ENCODE measurements around the gene SMAD3. TPM values are rescaled to one million over a fixed set of nuclear protein-coding genes. Genes with fewer than 3 reads are reported as not detected.
"Not testable (repeated sequence)": the region's sequence is repeated elsewhere in the genome, so short reads cannot be mapped to it uniquely, and the experiment has no call there.

The SMAD3 gene
- total and polyA plus RNA-seq, 2 donors = 28.3 to 31.2 TPM

DNA sequence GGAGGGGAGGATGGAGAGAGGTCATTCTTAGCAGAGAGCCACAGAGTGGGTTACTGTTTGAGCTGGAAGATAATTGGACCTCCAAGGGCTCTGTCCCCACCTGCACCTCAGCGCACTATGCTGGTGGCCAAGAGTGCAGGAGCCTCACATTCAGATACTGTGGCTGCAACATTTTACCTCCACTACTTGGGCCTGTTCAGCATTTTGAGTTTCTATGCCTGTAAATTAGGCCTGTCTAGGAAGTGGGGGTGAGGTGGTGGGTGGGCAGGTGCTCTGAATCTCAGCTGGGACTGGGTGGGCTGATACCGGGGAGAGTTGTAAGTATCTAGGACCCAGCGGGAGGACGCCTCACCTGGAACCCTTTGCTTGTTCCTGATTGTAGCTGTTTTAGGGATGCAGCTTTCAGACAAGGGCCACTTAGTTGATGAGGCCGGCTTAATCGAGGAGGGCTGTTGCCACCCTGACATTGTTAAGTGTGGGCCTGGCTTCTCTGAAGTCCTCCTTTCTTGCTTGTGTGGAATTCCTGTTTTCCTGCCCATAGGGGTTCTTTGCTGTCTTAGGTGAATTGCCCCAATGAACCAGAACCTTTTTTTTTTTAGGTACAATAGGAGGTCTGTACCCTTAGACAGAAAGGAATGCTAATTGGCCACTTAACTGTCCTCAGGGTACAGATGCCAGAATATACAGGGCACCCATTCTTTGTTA, 83.8 kb downstream of the SMAD3 start:
- Histone ChIP-seq H3K27ac (ENCODE audit: low read depth) (peak overlapping the region; percentile 68), H3K36me3 (ENCODE audit: insufficient read depth) (no peaks in the 10 kb centered on the region), H3K4me1 (ENCODE audit: insufficient read depth) (peaks cover 7% of the 10 kb centered on the region), H3K4me3 (ENCODE audit: low read depth, low read length) (no peak overlapping the region)
- whole genome bisulfite sequencing = 86% methylated on average over 6 of the region's 6 CpGs
- no peak for DNase-seq (ENCODE audit: extremely low spot score)

DNA sequence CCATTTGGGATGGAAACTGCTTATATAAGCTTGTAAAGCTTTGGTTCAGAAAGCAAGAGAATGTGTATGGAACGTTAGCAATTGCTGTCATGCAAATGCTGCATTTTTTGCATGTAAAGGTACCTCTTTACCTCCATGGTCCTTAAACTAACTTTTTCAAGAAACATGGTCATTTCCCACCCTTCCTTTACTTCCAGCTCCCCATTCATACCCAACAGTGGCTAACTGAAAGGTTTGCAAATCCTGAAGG, 84.3 kb downstream of the SMAD3 start:
- H3K4me1 ChIP-seq (ENCODE audit: insufficient read depth) = peaks cover 7% of the 10 kb centered on the region
- no peak overlapping the region for H3K4me3 ChIP-seq (ENCODE audit: low read depth, low read length)
- no peaks in the 10 kb centered on the region for H3K36me3 ChIP-seq (ENCODE audit: insufficient read depth)
- 43% methylated on average over 1 of the region's 1 CpG for WGBS
- no peak for DNase-seq (ENCODE audit: extremely low spot score)
- peak overlapping the region; percentile 68 for H3K27ac ChIP-seq (ENCODE audit: low read depth)

DNA sequence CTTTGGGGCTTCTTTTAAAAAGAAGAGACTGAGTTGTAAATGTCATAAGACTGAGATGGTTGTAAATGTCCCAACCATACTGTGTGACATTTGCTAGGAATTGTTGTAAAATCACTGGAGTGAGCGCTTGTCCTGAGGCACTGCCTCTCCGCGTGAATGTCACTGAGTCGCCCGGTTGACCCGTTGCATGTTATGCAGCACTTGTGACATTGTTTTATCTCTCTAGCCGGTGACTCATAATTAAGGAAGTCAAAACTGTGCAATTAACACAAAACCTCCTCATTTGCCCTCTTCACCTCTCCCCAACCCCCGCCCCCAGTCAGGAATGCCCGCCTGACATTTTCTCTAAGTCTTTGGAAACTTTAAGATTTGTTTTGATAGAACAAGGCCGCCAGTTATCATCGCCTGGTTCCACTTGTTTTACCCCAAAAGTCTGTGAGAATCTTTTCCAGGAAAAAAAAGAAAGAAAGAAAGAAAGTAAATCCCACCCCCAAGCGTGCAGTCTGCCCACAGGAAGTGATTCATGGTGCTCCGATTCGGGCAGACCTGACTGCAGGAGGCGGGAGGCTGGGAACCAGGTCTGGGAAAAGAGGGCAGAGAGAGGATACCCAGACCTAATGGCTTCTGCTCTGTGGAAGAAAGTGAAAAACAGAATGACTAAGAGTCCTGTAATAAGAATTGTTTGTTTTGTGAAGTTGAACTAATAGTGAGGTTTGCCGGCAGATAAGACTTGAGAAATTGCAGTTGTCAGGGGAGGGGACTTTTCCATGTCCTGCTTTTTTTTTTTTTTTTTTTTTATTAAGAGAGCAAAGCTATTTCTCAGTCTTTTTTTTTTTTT, 84.8 kb downstream of the SMAD3 start:
- H3K27ac ChIP-seq (ENCODE audit: low read depth) = peak overlapping the region; percentile 68
- no peak for DNase-seq (ENCODE audit: extremely low spot score)
- WGBS = 28% methylated on average over 16 of the region's 16 CpGs
- no peaks in the 10 kb centered on the region for H3K36me3 ChIP-seq (ENCODE audit: insufficient read depth)
- H3K4me3 ChIP-seq (ENCODE audit: low read depth, low read length) = no peak overlapping the region
- H3K4me1 ChIP-seq (ENCODE audit: insufficient read depth) = peaks cover 7% of the 10 kb centered on the region

DNA sequence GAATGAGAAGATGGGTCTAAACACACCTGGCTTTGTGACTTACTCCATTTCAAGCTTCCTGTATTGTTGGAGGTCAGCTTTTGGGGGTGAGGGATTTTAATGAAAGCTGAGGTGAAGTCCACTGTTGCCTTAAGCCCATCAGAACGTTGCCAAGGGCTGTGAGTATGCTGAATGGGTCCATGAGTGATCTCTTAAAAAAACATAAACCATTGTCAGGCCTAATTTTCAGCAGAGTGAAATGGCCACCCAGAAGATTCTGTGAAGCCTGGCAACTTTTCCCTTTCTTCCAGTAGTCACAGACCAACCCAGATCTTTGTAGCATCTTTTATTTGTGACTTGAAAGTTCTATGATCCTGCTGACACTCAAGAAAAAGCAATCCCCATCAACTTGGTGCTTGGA, 87.0 kb downstream of the SMAD3 start:
- Histone ChIP-seq H3K4me1 (ENCODE audit: insufficient read depth) (peaks cover 5% of the 10 kb centered on the region), H3K27ac (ENCODE audit: low read depth) (no peak overlapping the region)

DNA sequence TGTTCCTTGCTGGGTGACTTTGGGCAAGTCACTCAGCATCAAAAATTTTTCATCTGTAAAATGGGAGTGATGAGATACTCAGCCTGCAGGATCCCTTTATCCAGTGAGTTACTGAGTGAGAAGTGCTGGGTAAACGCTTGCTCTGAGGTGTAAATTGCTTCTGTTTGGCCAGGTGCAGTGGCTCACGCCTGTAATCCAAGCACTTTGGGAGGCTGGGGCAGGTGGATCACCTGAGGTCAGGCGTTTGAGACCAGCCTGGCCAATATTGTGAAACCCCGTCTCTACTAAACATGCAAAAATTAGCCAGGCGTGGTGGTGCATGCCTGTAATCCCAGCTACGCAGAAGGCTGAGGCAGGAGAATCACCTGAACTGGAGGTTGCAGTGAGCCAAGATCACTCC, 87.6 kb downstream of the SMAD3 start:
- not testable (repeated sequence) for H3K27ac ChIP-seq (ENCODE audit: low read depth); H3K4me3 ChIP-seq (ENCODE audit: low read depth, low read length); DNase-seq (ENCODE audit: extremely low spot score); H3K4me1 ChIP-seq (ENCODE audit: insufficient read depth); H3K36me3 ChIP-seq (ENCODE audit: insufficient read depth)
- 92% methylated on average over 6 of the region's 6 CpGs for WGBS

More for the DNA sequence above, 87.0 kb downstream of the SMAD3 start:
- no peak for DNase-seq (ENCODE audit: extremely low spot score)
- no peaks in the 10 kb centered on the region for H3K36me3 ChIP-seq (ENCODE audit: insufficient read depth)
- 62% methylated on average over 1 of the region's 1 CpG for WGBS
- no peak overlapping the region for H3K4me3 ChIP-seq (ENCODE audit: low read depth, low read length)

DNA sequence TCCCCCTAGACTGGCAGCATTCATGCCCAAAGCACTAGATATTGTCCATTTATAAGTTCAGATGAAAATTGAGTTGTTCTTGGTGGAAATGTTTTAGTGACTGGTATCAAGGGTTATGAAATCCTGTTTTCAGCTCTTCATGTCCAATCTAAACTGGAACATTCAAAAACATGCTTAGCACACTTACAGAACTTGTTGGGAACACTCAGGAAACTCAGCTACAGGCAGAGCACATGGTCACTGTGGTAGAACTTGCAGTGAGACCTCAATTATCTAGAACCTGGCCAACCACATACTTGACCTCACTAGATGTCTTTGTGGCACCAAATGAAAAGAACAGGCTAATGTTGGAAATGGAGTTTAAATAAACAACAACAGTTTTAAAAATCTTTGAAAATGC, 88.8 kb downstream of the SMAD3 start:
- no peak overlapping the region for H3K27ac ChIP-seq (ENCODE audit: low read depth)
- no peak overlapping the region for H3K4me3 ChIP-seq (ENCODE audit: low read depth, low read length)
- no peaks in the 10 kb centered on the region for H3K36me3 ChIP-seq (ENCODE audit: insufficient read depth)
- DNase-seq (ENCODE audit: extremely low spot score) = no peak
- H3K4me1 ChIP-seq (ENCODE audit: insufficient read depth) = peaks cover 7% of the 10 kb centered on the region

DNA sequence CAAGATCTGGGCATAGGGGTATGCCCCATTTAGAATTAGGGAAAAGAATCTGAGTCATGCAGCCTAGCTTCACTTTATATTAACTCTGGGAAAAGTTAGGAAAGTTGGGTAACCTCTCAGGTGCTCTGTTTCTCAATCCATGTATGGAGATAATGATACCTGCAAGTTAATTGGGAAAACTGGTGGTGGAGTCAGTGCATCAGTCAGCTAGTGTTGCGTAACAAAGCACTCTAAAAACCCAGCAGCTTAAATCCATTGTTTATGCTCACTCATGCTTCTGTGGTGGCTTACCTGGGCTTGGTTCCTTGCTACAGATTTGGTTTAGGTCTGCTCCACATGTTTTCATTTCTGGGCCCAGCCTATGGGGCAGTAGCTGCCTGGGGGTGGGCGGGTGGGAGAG, 91.0 kb downstream of the SMAD3 start:
- no peak overlapping the region for H3K4me3 ChIP-seq (ENCODE audit: low read depth, low read length)
- H3K27ac ChIP-seq (ENCODE audit: low read depth) = no peak overlapping the region
- WGBS = 99% methylated on average over 2 of the region's 2 CpGs
- no peaks in the 10 kb centered on the region for H3K36me3 ChIP-seq (ENCODE audit: insufficient read depth)
- DNase-seq (ENCODE audit: extremely low spot score) = no peak
- peaks cover 2% of the 10 kb centered on the region for H3K4me1 ChIP-seq (ENCODE audit: insufficient read depth)

DNA sequence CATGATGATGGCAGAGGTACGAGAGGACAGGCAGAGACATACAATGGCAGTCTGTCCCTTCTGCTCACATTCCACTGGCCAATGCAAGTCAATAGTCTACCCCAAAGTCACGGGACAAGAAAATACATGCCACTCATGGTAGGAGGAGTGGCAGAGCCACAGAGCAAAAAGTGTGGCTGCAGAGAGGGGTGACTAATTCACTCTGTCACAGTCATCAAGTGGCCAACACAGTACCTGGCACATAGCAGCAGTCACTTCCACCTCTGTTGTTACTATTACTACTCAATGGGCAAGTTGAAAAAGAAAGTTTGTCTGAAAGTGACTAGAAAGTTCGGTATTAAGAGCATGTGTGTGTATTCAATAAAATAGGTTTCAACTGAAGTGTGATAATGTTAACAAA, 91.4 kb downstream of the SMAD3 start:
- H3K27ac ChIP-seq (ENCODE audit: low read depth) = no peak overlapping the region
- H3K36me3 ChIP-seq (ENCODE audit: insufficient read depth) = no peaks in the 10 kb centered on the region
- WGBS = 94% methylated on average over 3 of the region's 3 CpGs
- DNase-seq (ENCODE audit: extremely low spot score) = no peak
- no peak overlapping the region for H3K4me3 ChIP-seq (ENCODE audit: low read depth, low read length)
- peaks cover 2% of the 10 kb centered on the region for H3K4me1 ChIP-seq (ENCODE audit: insufficient read depth)

DNA sequence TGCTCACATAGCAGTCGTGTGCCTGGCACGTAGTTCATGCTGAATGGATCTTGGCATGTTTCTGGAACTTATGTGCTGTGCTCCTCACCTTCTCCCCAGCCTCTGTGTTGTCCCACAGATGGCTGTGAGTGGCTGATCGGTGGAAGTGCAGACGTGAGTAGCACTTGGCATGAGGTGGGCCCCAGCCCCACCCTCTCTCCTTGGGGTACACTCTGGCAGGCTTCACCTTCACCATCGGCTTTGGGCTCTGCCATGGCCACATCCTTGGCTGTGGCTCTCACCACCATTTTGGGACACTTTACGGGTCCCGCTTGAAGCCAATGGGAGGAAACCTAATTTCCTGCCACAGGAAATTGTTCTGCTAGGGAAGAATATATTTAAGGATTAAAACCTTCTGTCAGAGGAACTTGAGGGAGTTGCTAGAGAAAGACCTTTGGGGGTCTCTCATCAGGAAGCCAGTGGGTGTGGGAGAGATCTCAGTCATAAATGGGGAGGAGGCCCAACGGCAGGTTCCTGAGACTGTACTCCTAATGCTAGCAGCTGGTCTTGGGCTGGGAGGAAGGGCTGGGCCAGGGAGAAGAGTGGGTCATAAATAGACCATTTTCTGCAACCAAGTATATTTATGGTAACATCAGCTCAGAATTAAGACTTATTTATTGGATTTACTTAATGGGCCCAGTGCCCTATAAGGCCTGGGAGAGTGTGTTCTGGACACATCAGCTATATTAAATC, 92.3 kb downstream of the SMAD3 start:
- Histone ChIP-seq H3K36me3 (ENCODE audit: insufficient read depth) (no peaks in the 10 kb centered on the region), H3K4me3 (ENCODE audit: low read depth, low read length) (no peak overlapping the region), H3K4me1 (ENCODE audit: insufficient read depth) (peaks cover 2% of the 10 kb centered on the region), H3K27ac (ENCODE audit: low read depth) (no peak overlapping the region)
- 80% methylated on average over 8 of the region's 8 CpGs for WGBS
- no peak for DNase-seq (ENCODE audit: extremely low spot score)

DNA sequence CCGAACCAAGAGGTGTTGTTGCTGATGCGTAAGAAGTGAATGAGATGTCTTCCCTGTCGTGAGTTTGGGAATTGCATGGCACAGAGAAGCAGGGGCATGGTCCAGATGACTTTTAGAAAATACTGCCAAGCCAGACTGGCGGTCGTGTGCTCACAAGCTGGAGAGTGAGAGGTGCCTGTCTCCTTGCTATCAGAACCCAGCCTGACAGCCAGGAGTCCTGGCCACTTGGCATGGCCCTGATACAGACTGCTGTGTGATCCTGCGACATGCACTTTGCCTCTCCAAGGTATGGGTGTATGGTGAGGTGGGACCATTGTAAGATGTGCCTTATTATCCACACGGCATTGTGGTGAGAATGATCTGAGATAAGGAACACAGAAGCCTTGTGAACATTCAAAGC, 93.0 kb downstream of the SMAD3 start:
- peaks cover 2% of the 10 kb centered on the region for H3K4me1 ChIP-seq (ENCODE audit: insufficient read depth)
- DNase-seq (ENCODE audit: extremely low spot score) = no peak

DNA sequence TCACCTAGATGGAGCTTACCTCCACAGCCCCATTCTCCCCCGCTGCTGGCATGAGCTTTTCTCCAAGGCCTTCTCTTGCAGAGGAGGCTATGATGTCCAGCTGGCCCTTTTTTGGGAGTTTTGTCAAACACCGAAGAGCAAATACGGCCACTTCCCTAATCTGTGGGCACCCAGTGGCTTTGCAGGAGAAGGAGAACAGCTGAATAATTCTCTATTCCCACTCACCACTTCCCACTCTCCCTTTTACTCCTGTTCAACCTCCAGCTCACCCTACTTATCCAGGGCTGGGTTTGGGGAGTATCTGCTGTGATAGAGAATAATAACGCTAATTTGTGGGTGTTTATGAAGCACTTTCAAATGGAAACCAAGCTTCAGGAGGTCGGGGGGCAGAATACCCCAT, 96.0 kb downstream of the SMAD3 start:
- H3K4me1 ChIP-seq (ENCODE audit: insufficient read depth) = peaks cover 2% of the 10 kb centered on the region
- no peak overlapping the region for H3K4me3 ChIP-seq (ENCODE audit: low read depth, low read length)
- H3K27ac ChIP-seq (ENCODE audit: low read depth) = no peak overlapping the region
- no peak for DNase-seq (ENCODE audit: extremely low spot score)
- WGBS = 94% methylated on average over 5 of the region's 5 CpGs
- no peaks in the 10 kb centered on the region for H3K36me3 ChIP-seq (ENCODE audit: insufficient read depth)

More for the DNA sequence above, 93.0 kb downstream of the SMAD3 start:
- 73% methylated on average over 7 of the region's 7 CpGs for WGBS
- no peak overlapping the region for H3K27ac ChIP-seq (ENCODE audit: low read depth)
- H3K36me3 ChIP-seq (ENCODE audit: insufficient read depth) = no peaks in the 10 kb centered on the region
- H3K4me3 ChIP-seq (ENCODE audit: low read depth, low read length) = no peak overlapping the region

DNA sequence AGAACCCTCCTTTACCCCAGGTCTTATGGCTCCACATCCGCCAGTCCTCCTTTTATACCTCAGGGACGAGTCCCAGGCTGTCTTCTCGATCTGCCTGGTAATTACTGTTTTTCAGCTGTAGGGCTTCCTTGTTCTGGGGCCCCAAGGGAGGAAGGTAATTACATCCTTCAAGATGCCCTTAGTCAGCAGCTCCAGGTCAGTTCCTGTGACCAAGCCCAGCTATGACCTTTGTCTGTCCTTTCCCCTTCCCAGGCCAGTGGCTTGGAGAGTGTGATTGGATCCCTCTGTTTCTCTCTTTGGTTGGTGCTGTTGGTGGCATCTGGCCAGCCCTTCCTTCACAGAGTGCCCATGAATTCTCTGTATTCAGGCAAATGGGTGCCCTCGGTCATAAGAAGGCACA, 96.5 kb downstream of the SMAD3 start:
- no peak for DNase-seq (ENCODE audit: extremely low spot score)
- H3K4me3 ChIP-seq (ENCODE audit: low read depth, low read length) = no peak overlapping the region
- WGBS = 85% methylated on average over 4 of the region's 4 CpGs
- peaks cover 2% of the 10 kb centered on the region for H3K4me1 ChIP-seq (ENCODE audit: insufficient read depth)
- H3K27ac ChIP-seq (ENCODE audit: low read depth) = no peak overlapping the region
- no peaks in the 10 kb centered on the region for H3K36me3 ChIP-seq (ENCODE audit: insufficient read depth)

DNA sequence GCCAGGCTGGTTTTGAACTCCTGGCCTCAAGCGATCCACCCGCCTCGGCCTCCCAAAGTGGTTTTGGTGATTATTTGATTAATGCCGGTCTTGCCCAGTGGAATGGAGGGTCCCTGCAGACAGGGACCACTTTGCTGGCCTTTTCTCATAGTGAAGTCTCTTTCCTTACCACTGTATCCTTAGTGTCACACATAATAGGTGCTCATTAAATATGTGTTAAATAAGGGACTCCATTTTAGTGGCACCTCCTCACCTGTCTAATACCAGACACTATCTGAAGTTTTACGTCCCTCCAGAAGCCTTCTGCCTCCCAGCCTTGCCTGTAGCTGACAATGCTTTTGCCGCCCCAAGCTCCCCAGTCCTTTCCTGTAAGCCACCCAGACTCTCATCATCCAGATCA, 97.8 kb downstream of the SMAD3 start:
- no peak for DNase-seq (ENCODE audit: extremely low spot score)
- Histone ChIP-seq H3K36me3 (ENCODE audit: insufficient read depth) (no peaks in the 10 kb centered on the region), H3K4me1 (ENCODE audit: insufficient read depth) (no peaks in the 10 kb centered on the region), H3K4me3 (ENCODE audit: low read depth, low read length) (no peak overlapping the region), H3K27ac (ENCODE audit: low read depth) (no peak overlapping the region)
- over 99% methylated on average over 6 of the region's 6 CpGs for WGBS

DNA sequence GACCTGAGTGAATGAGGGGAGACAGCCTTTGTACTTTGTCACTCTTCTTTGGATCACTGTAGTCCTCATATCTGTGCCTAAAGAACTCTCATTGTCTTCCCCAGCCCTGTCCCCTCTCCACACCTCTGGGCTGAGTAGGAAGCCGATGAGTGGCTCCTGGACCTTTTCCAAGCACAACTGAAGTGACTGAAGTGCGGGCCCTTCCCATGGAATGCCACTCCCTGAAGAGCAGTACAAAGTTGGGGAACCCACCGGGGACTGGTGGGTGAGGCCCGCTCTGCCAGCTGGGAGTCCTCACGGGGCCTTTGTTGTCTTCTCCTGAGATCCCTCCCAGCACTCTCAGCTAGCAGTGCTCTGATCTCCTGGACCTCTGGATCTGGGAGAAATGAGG, 99.0 kb downstream of the SMAD3 start:
- Histone ChIP-seq H3K4me3 (ENCODE audit: low read depth, low read length) (no peak overlapping the region), H3K27ac (ENCODE audit: low read depth) (no peak overlapping the region), H3K4me1 (ENCODE audit: insufficient read depth) (no peaks in the 10 kb centered on the region), H3K36me3 (ENCODE audit: insufficient read depth) (no peaks in the 10 kb centered on the region)
- 55% methylated on average over 5 of the region's 5 CpGs for WGBS
- DNase-seq (ENCODE audit: extremely low spot score) = no peak

Measured in urinary bladder (tissue), 4 donors.